ENCODE data around the gene CCDC92B.

CCDC92B gene

DNA sequence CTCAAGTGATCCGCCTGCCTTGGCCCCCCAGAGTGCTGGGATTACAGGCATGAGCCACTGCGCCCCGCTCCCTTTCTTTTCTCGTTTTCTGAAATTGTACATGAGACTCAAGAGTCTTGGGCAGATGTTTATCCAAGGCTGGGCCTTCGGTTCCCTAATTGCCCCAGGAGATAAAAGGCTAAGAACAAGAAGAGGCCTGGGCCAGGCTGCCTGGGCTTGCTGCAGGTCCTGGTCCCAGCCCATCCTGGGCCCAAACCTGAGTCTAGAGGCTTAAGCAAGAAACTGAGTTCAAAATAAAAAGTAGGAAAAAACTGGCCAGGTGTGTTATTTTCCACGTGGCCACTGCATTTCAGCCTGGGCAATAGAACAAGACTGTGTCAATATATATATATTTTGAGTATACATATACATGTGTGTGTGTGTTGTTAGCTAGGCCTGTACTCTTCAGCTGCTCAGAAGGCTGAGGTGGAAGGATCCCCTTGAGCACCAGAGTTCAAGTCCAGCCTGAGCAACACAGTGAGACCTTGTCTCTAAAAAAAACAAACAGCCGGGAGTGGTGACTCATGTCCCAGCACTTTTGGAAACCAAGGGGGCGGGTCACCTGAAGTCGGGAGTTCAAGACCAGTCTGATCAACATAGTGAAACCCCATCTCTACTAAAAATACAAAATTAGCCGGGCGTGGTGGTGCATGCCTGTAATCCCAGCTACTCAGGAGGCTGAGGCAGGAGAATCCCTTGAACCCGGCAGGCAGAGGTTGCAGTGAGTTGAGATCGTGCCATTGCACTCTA, 31.1 kb downstream of the CCDC92B start:
- no peak for FAIRE-seq

DNA sequence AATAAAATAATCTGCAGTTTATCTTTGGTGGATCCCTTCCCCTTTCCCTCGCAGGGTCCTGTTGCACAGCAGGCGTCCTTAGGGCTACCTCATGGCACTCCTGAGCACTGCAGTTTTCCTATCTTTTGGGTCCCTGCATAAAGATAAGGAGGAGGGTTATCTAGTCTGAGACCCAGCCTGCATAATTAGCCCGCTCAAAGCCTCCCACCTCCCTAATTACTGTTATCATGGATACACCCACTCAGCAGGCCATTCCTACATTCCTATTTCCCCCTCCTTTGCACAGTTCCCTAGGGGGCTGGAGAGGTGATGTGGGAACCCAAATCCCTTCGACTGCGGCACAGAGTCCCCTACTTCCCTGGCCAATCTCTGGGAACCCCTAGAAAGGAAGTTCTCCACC, 32.8 kb downstream of the CCDC92B start:
- no peak for FAIRE-seq

DNA sequence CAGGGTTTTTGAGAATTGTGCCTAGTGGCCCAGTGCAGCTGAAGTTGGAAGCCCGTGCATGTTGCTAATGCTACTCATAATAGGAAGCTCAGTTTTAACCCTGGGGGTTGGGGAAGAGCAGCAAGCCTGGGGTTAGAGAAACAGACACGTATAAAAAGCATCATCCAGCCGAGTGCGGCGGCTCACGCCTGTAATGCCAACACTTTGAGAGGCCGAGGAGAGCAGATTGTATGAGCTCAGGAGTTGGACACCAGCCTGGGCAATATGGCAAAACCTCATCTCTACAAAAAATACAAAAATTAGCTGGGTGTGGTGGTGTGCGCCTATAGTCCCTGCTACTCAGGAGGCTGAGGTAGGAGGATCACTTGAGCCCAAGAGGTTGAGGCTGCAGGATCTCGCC, 35.6 kb downstream of the CCDC92B start:
- no peak for FAIRE-seq

DNA sequence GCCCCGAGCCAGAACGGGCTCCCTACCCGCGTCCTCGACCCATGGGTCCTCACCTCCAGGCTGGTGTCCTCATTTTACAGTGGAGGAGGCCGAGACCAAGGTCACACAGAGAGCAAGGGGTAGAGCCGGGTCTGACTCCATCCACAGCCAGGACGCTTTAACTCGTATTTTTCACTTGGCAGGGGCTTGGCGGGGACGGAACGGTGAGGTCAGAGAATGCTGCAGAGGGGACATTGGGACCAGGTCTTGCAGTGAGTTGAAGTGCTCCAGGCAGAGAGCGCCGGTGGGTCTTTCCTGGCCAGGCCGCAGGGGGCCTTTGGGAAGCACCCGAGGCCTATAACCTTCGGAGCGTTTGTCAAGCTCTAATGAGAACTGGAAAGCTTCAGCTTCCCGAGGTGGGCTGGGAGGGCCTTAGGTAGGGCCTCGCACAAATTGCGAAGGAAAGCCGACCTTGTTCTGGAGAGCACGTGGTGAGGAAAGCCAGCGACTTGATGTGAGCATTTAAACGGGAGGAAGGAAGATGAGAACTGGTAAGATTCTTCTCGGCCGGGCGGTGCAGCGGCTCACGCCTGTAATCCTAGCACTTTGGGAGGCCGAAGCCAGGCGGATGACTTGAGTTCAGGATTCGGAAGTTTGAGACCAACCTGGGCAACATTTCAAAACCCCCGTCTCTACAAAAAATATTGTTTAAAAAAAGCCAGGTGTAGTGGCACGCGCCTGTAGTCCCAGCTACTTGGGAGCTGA, 37.0 kb downstream of the CCDC92B start:
- FAIRE-seq = no peak

DNA sequence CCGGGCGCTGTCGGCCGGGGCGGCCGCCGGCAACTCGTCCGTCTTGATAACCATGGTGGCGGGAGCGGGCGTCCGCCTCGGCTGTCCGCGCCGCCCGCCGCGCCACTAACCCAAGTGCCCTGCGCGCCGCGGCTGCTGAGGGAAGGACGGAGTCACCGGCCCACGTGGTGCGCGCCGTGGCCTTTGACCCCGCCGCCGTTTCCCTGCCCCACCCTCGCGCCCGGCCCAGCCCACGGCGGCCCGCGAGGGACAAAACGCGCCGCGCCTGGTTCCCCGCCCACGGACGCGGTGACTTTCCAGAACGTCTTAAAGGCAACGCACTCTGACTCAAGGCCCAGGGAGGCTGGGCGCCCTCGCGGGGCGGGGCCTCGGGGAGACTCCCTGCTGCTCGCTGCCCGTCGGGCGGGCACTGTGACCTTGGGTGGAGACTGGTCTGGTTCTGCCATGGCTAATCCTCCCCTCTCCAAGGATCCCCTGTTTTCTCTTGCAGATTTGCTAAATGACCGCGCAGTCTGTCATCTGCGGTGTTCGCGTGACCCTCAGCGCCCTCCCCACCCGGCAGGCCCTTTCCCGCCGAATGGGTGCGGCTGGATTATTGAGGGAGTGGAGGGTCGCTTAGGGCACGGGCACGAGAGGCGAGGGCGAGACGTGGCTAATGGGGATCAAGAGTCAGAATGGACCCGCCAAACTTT, 37.7 kb downstream of the CCDC92B start, which contains the start of gene CLUH:
Gene CLUH, minus strand, starts transcription at position 157 of the 692 bp plus-strand sequence. Its CDS starts 103 bp downstream, at position 54.
- FAIRE-seq = no peak

DNA sequence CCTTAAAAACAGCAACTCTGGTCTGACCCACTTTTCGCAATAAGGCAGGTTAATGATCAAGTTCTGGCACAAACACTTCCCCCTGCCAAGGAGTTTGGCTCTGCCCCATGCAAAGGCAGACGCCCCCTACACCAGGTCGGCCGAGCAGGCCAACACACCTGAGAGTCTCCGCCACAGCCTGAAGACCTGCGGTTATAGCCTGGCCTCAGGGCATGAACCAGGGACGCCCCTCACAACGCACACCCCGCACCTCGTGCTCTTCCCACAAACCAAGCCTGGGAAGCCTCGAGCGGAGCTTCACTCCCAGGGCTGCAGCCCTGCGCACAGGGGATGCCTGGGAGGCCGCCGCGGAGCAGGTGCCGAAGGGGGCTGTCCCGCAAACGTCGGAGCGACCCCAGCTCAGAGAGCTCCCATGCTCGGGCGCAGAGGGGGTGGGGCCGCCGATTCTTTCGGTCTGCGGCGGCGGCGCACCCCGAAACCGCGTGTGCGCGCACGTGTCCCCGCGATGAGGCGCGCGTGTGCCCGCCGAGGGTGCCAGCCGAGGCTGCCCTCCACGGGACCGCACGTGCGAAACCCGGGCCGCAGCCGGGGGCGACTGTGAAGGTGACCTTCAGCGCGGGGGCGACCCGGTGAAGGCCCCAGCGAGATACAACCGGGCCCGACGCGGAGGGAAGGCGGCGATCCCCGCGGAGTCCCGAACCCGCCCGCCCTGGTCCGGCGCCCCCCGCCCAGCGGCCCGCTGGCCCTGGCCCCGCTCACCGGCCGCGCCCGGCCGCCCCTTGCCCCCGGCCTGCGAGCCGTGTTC, 38.4 kb downstream of the CCDC92B start:
- FAIRE-seq = no peak

DNA sequence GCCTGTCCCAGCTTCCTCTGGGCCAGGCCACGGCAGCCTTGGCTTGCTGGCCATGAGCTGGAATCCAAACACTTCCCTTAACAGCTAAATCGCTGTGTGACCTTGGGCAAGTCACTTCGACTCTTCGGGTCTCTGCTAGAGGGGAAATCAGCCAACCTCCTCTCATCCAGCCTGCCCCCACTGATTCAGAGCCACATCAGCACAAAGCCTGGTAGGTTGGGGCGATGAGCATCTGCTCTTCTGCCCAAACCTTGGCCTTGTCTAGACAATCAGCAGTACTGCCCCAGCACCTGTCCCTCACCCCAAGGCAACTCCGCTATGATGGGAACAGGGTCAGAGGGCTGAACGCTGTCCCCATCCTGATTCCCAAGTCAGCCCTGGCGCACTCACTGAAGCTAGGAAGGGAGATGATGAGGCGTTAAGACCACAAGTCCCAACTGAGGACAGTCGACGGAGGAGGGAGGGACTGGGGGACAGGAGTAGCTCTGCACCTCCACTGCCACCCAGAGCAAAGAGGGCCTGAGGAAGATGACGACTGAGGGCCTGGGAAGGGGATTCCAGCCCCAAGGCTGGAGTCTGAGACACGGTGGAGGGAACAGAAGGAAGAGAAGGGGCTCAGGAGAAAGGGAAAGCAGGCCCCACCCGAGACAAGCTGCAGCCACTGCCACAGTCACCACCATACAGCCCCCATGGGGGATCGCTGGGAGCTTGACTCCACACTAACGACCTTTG, 39.2 kb downstream of the CCDC92B start:
- FAIRE-seq = no peak

DNA sequence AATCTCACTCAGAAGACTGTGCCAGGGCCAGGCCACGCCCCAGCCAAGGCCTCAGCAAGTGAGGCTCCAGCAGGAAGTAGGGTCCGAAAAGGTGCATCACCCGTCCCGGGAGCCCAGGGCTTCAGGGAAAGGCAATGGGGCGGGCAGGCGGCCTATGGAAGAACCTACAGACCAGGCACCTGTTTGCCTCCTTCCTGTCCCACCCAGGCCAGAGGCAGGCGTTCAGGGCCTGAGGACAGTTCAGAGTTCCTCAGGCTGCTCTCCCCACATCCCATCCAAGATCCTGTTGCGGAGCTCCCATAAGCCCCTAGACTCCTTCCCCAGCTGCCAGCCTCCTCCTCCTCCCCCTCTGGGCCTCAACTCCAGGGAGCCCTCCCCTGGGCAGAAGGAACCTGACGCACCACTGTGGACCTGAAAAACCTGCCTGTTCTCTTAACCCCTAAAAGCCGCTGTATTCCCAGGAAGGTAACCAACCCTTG, 40.2 kb downstream of the CCDC92B start:
- no peak for FAIRE-seq

DNA sequence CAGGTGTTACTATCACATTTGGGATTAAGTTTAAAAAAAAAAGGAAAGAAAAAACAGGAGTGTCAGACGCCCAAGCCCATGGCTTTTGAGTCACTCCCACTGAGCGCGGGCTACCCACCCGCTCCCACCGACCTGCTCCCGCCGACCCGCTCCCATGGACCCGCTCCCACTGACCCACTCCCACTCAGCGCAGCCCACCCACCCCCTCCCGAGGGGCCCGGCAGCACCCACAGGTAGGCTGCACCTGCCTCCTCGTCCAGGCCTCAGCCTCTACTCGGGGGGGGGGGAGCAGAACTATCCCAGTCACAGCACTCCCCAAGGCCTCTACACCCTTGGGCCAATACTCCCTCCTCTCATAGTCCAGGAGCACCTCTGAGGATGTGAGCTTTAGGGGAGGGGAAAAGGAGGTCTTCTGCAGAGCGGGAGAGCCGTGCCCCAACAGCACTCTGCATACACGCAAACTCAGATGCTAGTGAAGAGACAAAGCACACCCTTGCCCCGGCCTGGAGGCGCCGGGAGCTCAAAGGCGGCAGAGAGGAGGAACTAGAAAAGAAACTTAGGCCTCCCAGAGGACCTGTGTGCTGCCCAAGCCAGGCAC, 40.8 kb downstream of the CCDC92B start:
- no peak for FAIRE-seq

DNA sequence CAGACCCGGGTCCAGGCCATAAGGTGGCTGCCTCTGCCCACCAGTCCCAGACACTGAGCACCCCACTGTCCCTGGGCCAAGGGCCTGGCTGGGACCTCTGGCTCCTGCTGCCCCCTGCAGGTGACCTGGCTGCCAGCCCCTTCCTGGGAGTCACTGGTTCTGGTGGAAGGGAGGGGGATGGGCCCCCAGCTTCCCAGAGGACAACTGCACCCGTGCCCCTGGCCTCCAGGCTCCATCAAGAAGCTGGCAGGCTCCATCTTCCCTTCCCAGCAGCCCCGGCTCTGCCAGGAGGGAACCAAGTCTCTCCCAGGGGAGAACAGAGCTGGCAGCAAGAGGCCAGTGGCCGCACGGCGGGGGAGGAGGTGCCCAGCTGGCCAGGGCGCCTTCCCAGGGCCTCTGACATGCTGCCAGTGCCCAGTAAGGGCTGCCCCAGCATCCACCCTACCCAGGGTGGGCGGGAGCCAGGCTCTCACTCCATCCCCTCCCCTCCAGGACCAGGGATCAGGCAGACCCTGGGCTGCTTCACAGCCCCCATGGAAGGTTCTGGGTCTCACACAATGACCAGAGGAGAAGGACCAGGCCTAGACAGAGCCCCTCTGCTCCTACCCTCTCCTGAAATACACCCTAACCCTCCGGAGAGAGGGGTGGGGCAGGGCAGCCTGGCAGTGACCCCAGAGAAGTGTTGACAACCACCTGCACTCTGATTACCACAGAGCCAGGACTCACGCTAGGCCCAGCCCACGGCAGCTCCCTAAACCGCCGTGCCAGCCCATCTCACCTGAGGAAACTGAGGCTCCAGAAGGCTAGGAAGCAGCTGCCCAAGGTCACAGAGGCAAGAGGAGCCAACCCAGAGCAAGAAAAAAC, 41.5 kb downstream of the CCDC92B start:
- FAIRE-seq = no peak

DNA sequence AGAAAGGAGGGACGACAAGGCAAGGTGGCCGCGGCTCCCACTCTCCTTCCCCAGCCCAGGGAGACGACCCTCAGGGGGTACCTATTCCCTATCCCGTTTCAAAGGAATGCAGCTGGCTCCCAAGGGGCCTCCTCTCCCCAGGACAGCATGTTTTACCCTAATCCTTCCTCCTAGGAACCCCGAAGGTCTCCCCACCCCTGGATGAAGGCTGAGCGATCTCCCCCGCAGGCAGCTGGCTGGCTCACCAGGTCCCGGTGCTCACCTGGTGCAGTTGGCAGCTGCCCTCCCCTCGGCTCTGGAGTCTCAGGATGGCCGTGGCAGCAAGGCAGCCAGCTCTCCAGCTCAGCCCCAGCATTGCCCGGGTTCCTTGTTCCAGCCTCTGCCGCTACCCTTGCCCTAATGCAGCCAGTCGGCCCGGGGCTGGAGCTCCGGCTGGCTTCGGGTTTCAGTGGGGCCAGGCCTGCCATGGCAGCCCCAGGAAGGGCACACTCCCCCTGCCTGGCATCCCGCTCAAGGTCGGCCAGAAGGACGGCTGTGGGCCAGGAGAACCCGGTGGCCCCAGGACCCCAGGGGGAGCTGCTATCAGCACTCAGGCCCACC, 42.4 kb downstream of the CCDC92B start:
- FAIRE-seq = no peak

DNA sequence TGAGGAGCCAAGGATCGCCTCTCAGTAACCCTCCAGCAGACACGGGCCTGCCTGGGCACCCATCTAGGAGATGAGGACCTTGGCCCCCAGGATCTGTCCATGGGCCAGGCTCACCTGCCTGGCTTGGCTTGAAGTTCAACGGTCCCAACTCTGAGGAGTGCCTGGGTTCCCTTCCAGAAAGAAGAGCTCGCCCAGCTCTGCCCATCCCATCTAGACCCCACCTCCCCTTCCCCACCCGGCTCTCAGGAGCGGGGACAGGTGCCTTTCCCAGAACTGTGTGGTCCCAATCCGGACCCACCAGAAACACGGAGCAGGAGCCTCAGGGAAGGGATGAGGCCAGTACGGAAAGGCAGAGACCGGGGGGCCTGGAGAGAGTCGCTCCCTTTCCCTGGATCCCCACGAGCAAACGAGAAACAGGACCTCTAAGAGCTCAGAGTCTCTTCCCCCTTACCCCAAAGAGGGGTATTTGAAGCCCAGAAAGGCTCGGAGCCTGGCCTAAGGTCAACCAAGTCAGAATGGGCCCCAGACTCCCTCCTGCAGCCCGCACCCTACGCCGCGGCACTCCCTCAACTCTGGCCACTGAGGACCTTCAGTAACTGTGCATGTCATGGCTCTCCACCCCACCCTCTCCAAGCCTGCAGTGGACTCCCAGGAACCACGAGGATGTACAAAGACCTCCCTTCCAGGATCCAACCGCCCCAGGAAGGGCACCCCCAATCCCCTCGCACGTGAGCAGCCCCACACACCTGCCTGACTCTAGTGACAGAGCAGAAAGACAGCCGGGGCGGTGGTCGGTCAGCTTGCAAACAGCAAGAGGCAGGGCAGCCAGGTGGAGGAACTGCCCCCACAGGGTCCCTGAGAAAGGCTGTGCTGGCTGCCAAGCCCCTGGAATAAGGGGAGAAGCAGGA, 43.3 kb downstream of the CCDC92B start:
- no peak for FAIRE-seq

DNA sequence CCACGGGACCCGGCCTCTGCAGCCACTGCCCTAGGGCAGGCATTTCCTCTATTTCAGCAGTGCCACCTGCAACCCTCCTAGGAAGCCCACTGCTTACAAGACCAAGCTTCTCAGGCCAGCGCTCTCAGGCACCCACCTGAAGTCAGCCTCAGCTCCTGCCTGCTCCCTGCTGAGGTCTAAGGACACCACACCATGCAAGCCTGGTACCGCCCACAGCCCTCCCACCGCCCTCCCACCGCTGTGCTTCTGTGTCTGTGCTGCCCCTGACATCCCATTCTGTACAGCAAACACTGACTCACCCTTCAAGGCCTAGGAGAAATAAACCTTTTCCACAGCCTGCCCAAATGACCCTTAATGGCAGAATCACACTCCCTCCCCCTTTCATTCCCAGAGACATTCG, 44.2 kb downstream of the CCDC92B start:
- no peak for FAIRE-seq

DNA sequence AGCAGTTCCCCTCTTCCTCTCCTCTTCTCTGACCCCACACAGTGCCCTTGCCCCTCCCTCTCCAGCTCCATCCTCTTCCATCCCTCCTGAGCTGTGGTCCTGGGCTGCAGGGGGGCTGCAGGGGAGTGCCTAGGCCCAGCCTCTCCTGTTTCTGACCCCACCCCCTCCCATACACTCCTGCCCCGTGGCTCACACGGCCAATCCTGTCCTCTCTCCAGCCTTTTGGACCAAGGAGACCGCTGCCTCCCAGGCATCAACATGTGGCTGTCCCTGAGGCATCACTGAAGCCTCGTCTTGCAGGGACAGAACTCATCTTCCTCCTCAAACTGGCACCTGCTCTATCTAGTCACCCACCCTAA, 44.6 kb downstream of the CCDC92B start:
- no peak for FAIRE-seq

DNA sequence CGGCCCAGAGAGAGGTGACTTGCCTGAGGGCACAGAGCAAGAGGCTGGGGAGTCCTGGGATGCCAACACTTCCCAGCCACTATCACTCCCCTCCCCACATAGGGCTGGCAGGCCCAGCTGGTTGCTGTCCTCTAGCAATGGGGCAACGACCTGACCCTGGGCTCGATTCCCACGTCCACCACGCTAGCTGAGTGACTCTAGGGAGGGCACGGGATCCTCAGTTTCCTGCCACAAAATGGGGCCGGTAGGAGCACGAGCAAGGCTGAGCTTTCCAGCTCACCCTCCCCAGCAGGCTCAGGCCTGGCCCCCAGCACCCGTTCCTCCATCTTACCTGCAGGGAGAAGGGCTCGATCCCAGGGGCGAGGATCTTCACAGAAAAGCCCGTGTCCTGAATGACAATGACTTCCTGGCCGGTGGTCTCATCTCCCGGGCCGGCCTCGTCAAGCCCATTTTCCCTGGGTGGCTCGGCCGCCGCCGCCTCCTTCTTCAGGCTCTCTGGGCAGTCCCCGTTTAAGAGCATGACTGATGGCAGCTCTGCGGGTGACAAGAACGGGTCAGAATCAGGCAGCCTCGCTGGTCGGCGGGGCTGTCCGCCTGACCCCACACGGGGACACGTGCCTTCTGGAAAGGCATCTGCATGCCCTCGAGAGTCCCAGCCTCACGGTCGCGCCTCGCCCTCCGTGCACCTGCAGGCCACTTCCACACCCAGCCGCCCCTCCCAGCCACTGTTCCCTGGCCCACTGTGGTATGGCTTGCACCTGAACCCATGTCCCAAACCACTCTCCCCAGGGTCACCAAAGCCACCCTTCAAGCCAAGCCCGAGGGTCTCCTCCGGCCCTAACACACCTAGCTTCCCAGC, 45.2 kb downstream of the CCDC92B start:
- no peak for FAIRE-seq

DNA sequence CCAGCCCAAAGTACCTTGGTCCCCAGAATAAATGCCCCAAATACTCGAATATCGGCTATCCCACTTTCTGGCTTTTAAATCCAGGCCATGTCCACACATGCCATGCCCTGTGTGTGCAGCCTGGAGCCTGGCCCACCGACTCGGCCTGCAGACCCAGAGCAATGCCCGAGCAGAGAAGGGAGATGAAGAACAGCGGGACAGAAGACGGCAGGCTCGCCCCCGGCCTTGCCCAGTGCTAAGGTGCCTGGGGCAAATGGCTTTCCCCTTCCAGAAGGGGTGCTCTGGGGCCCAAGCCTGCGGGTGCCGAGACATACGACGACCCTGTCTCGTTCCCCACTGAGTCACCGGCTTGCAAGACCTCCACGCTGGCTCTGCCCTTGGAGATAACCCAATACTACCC, 45.8 kb downstream of the CCDC92B start:
- no peak for FAIRE-seq

DNA sequence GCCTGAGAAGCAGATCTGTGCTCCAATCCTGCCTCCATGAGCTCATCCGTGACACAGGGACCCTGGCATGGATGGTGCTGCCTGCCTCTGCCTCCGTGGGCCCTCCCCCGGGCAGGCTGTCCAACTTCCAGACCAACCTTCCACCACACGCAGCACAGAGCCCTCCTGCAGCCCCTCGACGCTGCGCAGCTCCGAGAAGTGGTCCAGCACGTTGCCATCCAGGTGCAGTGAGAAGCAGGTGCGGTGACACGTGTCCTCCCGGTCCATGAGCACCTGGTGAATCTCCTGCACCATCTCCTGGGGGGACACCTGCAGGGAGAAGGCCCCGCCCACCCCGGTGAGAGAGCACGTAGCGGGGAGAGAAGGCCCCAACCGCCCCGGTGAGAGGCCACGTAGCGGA, 46.3 kb downstream of the CCDC92B start:
- no peak for FAIRE-seq
